Endodermal cell (in vitro differentiated cells): ENCODE data around the gene PCBP4. TPM values are rescaled to one million over a fixed set of nuclear protein-coding genes. Genes with fewer than 3 reads are reported as not detected.

Experiments used
- DNase-seq: peaks from one replicate; pipeline ENCODE4 v3.0.0-alpha.2; 2017
- H3K27ac ChIP-seq: 2 replicates; pipeline ENCODE4 v1.5.1; 2013; ENCODE audit warnings: mild to moderate bottlenecking, low read depth, low read length, moderate library complexity
- H3K27me3 ChIP-seq: 2 replicates; pipeline ENCODE4 v1.6.1; 2013; ENCODE audit warnings: mild to moderate bottlenecking, low read length, moderate library complexity; ENCODE audit not compliant: insufficient read depth, control insufficient read depth, poor library complexity, severe bottlenecking
- H3K36me3 ChIP-seq: 2 replicates; pipeline ENCODE4 v1.7.0; 2013; ENCODE audit warnings: mild to moderate bottlenecking, low read length, moderate library complexity; ENCODE audit not compliant: control insufficient read depth, insufficient read depth
- H3K4me1 ChIP-seq: one replicate; pipeline ENCODE4 v1.7.0; 2013; ENCODE audit warnings: low read length; ENCODE audit not compliant: control insufficient read depth, insufficient read depth
- H3K4me3 ChIP-seq: 2 replicates; pipeline ENCODE4 v1.5.1; 2013; ENCODE audit warnings: mild to moderate bottlenecking, low read length, moderate library complexity
- H3K9ac ChIP-seq: 2 replicates; pipeline ENCODE4 v1.6.1; 2013; ENCODE audit warnings: mild to moderate bottlenecking, low read length, moderate library complexity; ENCODE audit not compliant: poor library complexity, severe bottlenecking; ENCODE audit errors: extremely low read depth
- H3K9me3 ChIP-seq: 2 replicates; pipeline ENCODE4 v1.6.1; 2013; ENCODE audit warnings: mild to moderate bottlenecking, low read length, moderate library complexity; ENCODE audit not compliant: control insufficient read depth
- H3K27ac Mint-ChIP-seq: 2 replicates; pipeline ENCODE4 v1.8.0; 2020; ENCODE audit warnings: mixed read lengths
- H3K27me3 Mint-ChIP-seq: 2 replicates; pipeline ENCODE4 v1.8.0; 2021; ENCODE audit warnings: mild to moderate bottlenecking, mixed read lengths; ENCODE audit not compliant: insufficient read depth
- H3K36me3 Mint-ChIP-seq: 2 replicates; pipeline ENCODE4 v1.8.0; 2020; ENCODE audit warnings: low read depth, mixed read lengths
- H3K4me1 Mint-ChIP-seq: 2 replicates; pipeline ENCODE4 v1.8.0; 2020; ENCODE audit warnings: mixed read lengths
- H3K4me3 Mint-ChIP-seq: 2 replicates; pipeline ENCODE4 v1.8.0; 2020; ENCODE audit warnings: mild to moderate bottlenecking, moderate library complexity, mixed read lengths
- H3K9me3 Mint-ChIP-seq: 2 replicates; pipeline ENCODE4 v1.8.0; 2020; ENCODE audit warnings: mild to moderate bottlenecking, mixed read lengths
- CTCF ChIP-seq: fragments of 200-600 bp; sonication (generic); conservative IDR thresholded peaks from 2 replicates; pipeline ENCODE4 v1.5.0; 2021; ENCODE audit warnings: antibody characterized with exemption, mild to moderate bottlenecking
- WGBS, 2 experiments: methylation state at CpG; one replicate each; pipeline versions ENCODE4 v1.1.5 to v1.1.7; 2013; ENCODE audit warnings: missing lambda C conversion rate in 2 of 2, mixed read lengths in 1 of 2; ENCODE audit not compliant: insufficient coverage in 1 of 2, insufficient read length in 1 of 2; 5-methylcytosine and 5-hydroxymethylcytosine counted together
- total RNA-seq, 2 donors: library from RNA; stranded (reverse); fragmentation: NEBNext Ultra II Directional in 1 of 2; extraction: Animal tissue kit (Norgen Biotek cat#: 25700) in 1 of 2; gene quantifications; 2 replicates in 1 of 2; 3 replicates in 1 of 2; pipeline ENCODE4 v1.2.1, GENCODE V29; 2021

Gene PCBP4
- total RNA-seq, 2 donors from 2014 or later, result 54.1 to 68.1 TPM

DNA sequence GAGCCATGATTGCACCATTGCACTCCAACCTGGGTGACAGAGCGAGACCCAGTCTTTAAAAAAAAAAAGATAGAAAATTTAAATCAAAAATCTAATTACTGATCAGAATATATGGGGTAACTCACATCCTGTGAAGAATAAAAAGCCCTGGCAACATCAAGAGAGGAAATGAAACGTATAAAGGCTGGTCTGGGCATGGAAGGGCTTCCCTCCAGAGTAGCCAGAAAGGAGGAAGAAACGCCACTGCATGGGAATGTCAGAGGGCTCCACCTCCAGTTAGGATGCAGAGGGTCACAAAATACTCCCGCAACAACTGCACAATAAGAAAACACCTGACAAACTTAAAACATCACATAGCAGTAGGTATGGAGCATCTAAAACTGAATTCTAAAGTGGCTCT lies 59.2 kb downstream of the PCBP4 start:
- H3K9ac ChIP-seq, result no peak overlapping the region

More for the DNA sequence above, 59.2 kb downstream of the PCBP4 start:
- Mint-ChIP-seq H3K27me3 (peaks cover 4% of the 10 kb centered on the region), H3K27ac (no peak overlapping the region), H3K36me3 (peaks cover 21% of the 10 kb centered on the region), H3K4me1 (no peaks in the 10 kb centered on the region), H3K4me3 (no peak overlapping the region), H3K9me3 (peaks cover 58% of the 10 kb centered on the region)
- Histone ChIP-seq H3K27me3 (no peaks in the 10 kb centered on the region), H3K27ac (no peak overlapping the region), H3K9me3 (peaks cover 16% of the 10 kb centered on the region), H3K36me3 (no peaks in the 10 kb centered on the region), H3K4me3 (no peak overlapping the region), H3K4me1 (no peaks in the 10 kb centered on the region)
- 90% methylated on average over 4 of the region's 4 CpGs; no CpG with 5 or more reads in 1 of the 2 experiments for WGBS, 2 experiments
- TF ChIP-seq CTCF, result no peak
- no peak for DNase-seq

Other genes starting within 250 kb of the PCBP4 start
- gene IQCF6, start 188.2 kb downstream of the PCBP4 start, total RNA-seq, result not detected
- not detected for gene IQCF2, start 105.8 kb downstream of the PCBP4 start, total RNA-seq
- not detected for gene IQCF5, start 91.9 kb downstream of the PCBP4 start, total RNA-seq
- under 1 TPM in 1 of 2 donors, not detected in 1; 0.53 TPM for gene IQCF1, start 64.1 kb downstream of the PCBP4 start, total RNA-seq
- gene RRP9, start 25.6 kb downstream of the PCBP4 start, total RNA-seq, result 10 to 100 TPM; 38.6 to 89.3 TPM
- 1 to 10 TPM; 4.5 to 5.7 TPM for gene PARP3, start 25.1 kb downstream of the PCBP4 start, total RNA-seq
- under 1 TPM; 0.40 to 0.44 TPM for gene GPR62, start 12.1 kb downstream of the PCBP4 start, total RNA-seq
- 10 to 100 TPM; 11.4 to 12.9 TPM for gene ABHD14B, start 6.6 kb upstream of the PCBP4 start, total RNA-seq
- 10 to 100 TPM in 1 of 2 donors, 1 to 10 TPM in 1; 9.6 to 10.1 TPM for gene ABHD14A, start 7.6 kb upstream of the PCBP4 start, total RNA-seq
- 10 to 100 TPM; 58.2 to 69.4 TPM for gene ACY1, start 16.1 kb upstream of the PCBP4 start, total RNA-seq
- gene RPL29, start 28.4 kb upstream of the PCBP4 start, total RNA-seq, result 1,000 to 10,000 TPM; 1,325 to 1,600 TPM
- 10 to 100 TPM; 14.2 to 16.7 TPM for gene DUSP7, start 89.1 kb upstream of the PCBP4 start, total RNA-seq
- gene POC1A, start 187.0 kb upstream of the PCBP4 start, total RNA-seq, result 10 to 100 TPM; 19.7 to 24.0 TPM
- gene ALAS1, start 230.7 kb upstream of the PCBP4 start, total RNA-seq, result 10 to 100 TPM; 33.6 to 50.1 TPM